Fibroblast of lung (primary cell): Measurements from ENCODE around the gene STIM1. TPM values are rescaled to one million over a fixed set of nuclear protein-coding genes. Genes with fewer than 3 reads are reported as not detected.

ENCODE experiments used
- DNase-seq, 2 donors: peaks; one replicate each; pipeline versions ENCODE4 v3.0.0 to v3.0.0-alpha.2; 2010; ENCODE audit warnings: low read depth in 2 of 2
- H2AFZ ChIP-seq: 2 replicates; pipeline ENCODE4 v1.5.1; 2012; ENCODE audit warnings: low read length, control low read depth, inconsistent platforms
- H3K27ac ChIP-seq: 2 replicates; pipeline ENCODE4 v1.5.1; 2011; ENCODE audit warnings: low read length, control low read depth; ENCODE audit not compliant: insufficient read depth
- H3K27me3 ChIP-seq: 2 replicates; pipeline ENCODE4 v1.5.1; 2011; ENCODE audit warnings: mild to moderate bottlenecking, low read length; ENCODE audit not compliant: control insufficient read depth, insufficient read depth
- H3K36me3 ChIP-seq: 2 replicates; pipeline ENCODE4 v1.5.1; 2011; ENCODE audit warnings: low read length; ENCODE audit not compliant: control insufficient read depth, insufficient read depth
- H3K4me1 ChIP-seq: 2 replicates; pipeline ENCODE4 v1.5.1; 2011; ENCODE audit warnings: low read length; ENCODE audit not compliant: control insufficient read depth, insufficient read depth; ENCODE audit errors: extremely low read depth
- H3K4me2 ChIP-seq: 2 replicates; pipeline ENCODE4 v1.5.1; 2011; ENCODE audit warnings: low read length, control low read depth; ENCODE audit not compliant: insufficient read depth; ENCODE audit errors: extremely low read depth
- H3K4me3 ChIP-seq, 4 experiments: fragments of 200-600 bp in 1 of 4; sonication (generic) in 1 of 4; replicated peaks in 1 of 4; 2 replicates each; pipeline ENCODE4 v1.5.1; 2011 to 2016; ENCODE audit warnings: low read length in 4 of 4, low read depth in 3 of 4, mild to moderate bottlenecking in 3 of 4, control low read depth in 2 of 4, inconsistent platforms in 1 of 4, mixed read lengths in 1 of 4; ENCODE audit not compliant: insufficient read depth in 1 of 4; ENCODE audit errors: control extremely low read depth in 1 of 4
- H3K79me2 ChIP-seq: 2 replicates; pipeline ENCODE4 v1.5.1; 2012; ENCODE audit warnings: mild to moderate bottlenecking, low read length, inconsistent platforms; ENCODE audit not compliant: control insufficient read depth, insufficient read depth
- H3K9ac ChIP-seq: 2 replicates; pipeline ENCODE4 v1.5.1; 2011; ENCODE audit warnings: mild to moderate bottlenecking, low read length, control low read depth; ENCODE audit not compliant: insufficient read depth
- H3K9me3 ChIP-seq: 2 replicates; pipeline ENCODE4 v1.5.1; 2012; ENCODE audit warnings: low read depth, low read length; ENCODE audit not compliant: control insufficient read depth, insufficient read depth
- H4K20me1 ChIP-seq: 2 replicates; pipeline ENCODE4 v1.5.1; 2011; ENCODE audit warnings: low read length; ENCODE audit not compliant: control insufficient read depth, insufficient read depth; ENCODE audit errors: extremely low read depth
- EZH2 ChIP-seq: IDR thresholded peaks from 2 replicates; pipeline ENCODE4 v1.5.1; 2012; ENCODE audit warnings: low read length, control low read depth, mild to moderate bottlenecking; ENCODE audit errors: missing control alignments
- polyA minus RNA-seq: library from RNA; depleted of rRNA, polyadenylated mRNA; stranded (reverse); fragments of >200 nt; gene quantifications from 2 replicates; pipeline ENCODE4 v1.2.3, GENCODE V29; 2011; ENCODE audit warnings: low replicate concordance
- polyA plus RNA-seq, 2 donors: library from polyadenylated mRNA; depleted of rRNA in 1 of 2; stranded (reverse) in 1 of 2; unstranded in 1 of 2; fragments of >200 nt; gene quantifications; 2 replicates each; pipeline ENCODE4 v1.2.1, GENCODE V29; 2011 to 2012; ENCODE audit warnings: missing spikeins in 1 of 2
- total RNA-seq: library from RNA; depleted of rRNA; stranded (reverse); fragments of >200 nt; gene quantifications from 2 replicates; pipeline ENCODE4 v1.2.1, GENCODE V29; 2014
- TF ChIP-seq, protein P1 (sequence below), 2 donors: IDR thresholded peaks in 1 of 2; conservative IDR thresholded peaks in 1 of 2; 1 replicate in 1 of 2; 2 replicates in 1 of 2; pipeline ENCODE4 v1.5.1; 2011 to 2012; ENCODE audit warnings: low read length in 2 of 2, control low read depth in 1 of 2, inconsistent platforms in 1 of 2, low read depth in 1 of 2, mild to moderate bottlenecking in 1 of 2

The STIM1 gene
- total RNA-seq (25.7 and 44.6 TPM in 2 replicates), polyA plus RNA-seq (24.6 and 38.1 TPM in 2 replicates), polyA minus RNA-seq (80.0 and 104 TPM in 2 replicates)
- 23.6 and 31.6 TPM in 2 replicates for polyA plus RNA-seq (2012)

GRCh38 chr11:3854977-3855807 is at the start of gene STIM1:
STIM1 (plus strand) TSS chr11:3855664; CDS start chr11:3856271, 607 bp downstream.
- peak within 1 kb of the TSS; percentile 78 for H3K27ac ChIP-seq
- peak within 1 kb of the TSS; percentile 76 to 88 (median 85) for H3K4me3 ChIP-seq
- no peaks in the 10 kb centered on the region for H3K36me3 ChIP-seq
- H3K9ac ChIP-seq: peak within 1 kb of the TSS; percentile 86
- H3K79me2 ChIP-seq: peaks cover 7% of the 10 kb centered on the region
- no peaks in the 10 kb centered on the region for H4K20me1 ChIP-seq
- H2AFZ ChIP-seq: peak within 1 kb of the TSS; percentile 93
- no peaks in the 10 kb centered on the region for H3K27me3 ChIP-seq
- TF ChIP-seq, protein P1, sequence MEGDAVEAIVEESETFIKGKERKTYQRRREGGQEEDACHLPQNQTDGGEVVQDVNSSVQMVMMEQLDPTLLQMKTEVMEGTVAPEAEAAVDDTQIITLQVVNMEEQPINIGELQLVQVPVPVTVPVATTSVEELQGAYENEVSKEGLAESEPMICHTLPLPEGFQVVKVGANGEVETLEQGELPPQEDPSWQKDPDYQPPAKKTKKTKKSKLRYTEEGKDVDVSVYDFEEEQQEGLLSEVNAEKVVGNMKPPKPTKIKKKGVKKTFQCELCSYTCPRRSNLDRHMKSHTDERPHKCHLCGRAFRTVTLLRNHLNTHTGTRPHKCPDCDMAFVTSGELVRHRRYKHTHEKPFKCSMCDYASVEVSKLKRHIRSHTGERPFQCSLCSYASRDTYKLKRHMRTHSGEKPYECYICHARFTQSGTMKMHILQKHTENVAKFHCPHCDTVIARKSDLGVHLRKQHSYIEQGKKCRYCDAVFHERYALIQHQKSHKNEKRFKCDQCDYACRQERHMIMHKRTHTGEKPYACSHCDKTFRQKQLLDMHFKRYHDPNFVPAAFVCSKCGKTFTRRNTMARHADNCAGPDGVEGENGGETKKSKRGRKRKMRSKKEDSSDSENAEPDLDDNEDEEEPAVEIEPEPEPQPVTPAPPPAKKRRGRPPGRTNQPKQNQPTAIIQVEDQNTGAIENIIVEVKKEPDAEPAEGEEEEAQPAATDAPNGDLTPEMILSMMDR (conservative IDR thresholded peaks at IDR 0.05 in 1 of 2, IDR thresholded peaks at IDR 0.05 in 1 of 2; ENCODE audit: low read depth in 1 of 2, low read length in 2 of 2): peak; percentile 77 to 82
- no peak for TF ChIP-seq EZH2
- peak within 1 kb of the TSS; percentile 90 for H3K4me2 ChIP-seq
- H3K4me1 ChIP-seq: peaks cover 3% of the 10 kb centered on the region
- peak; percentile 85 to 92 for DNase-seq
- H3K9me3 ChIP-seq: no peaks in the 10 kb centered on the region

DNA sequence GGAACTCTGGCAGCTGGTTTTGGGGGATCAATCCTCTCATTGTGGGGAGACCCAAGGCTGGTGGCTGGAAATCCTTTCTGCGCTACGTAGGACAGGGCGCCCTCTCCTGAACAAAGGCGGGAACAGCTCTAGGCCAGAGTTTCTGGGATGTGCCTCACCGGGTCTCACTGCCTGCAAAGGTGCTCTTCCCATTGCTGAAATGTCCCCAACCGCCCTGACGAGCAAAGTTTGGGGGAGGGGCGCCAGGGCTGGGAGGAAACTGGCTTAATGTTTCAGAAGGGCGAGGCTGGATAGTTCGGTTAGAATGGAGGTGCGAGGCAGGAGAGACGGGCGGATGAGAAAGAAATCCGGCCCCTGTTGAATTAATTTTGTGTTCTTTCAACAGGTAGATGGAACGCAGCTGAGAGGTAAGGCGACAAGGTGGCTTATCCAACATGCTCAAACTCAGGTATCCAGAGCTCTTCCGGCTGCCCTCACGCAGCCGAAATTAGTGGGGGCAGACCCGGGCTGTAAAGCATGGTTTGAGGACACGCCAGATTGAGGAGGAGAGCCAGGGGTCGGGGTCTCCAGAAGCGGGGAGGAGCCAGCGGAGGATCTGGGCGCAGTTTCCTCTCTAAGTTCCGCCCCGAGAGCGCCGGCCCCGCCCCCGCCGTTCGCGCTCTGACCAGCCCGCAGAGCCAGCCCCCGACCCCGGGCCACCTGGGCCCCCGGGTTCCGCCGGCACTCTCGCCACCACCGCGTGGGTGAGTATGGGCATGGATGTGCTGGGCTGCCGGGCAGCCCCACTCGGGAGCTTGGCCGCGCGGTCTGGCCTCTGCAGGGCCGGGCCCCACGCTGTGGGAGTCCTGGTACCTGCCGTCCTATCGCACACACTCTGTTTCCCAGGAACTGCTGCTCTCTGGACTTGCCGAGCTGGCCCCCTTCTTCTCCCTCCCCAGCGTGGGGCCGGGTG is 47.3 kb upstream of the STIM1 start, which contains the start of gene PGAP2:
Gene PGAP2, plus strand, starts transcription at position 652 of the 952 bp plus-strand sequence. CDS start 2,700 bp downstream, outside the sequence.
- no peaks in the 10 kb centered on the region for H4K20me1 ChIP-seq
- H3K9me3 ChIP-seq: no peaks in the 10 kb centered on the region
- peak; percentile 23 to 43 for DNase-seq
- H3K27ac ChIP-seq: peak within 1 kb of the TSS; percentile 26
- H2AFZ ChIP-seq: peak within 1 kb of the TSS; percentile 88
- peak within 1 kb of the TSS; percentile 47 to 90 (median 77) for H3K4me3 ChIP-seq
- H3K4me2 ChIP-seq: peak within 1 kb of the TSS; percentile 60
- H3K4me1 ChIP-seq: no peaks in the 10 kb centered on the region
- TF ChIP-seq, protein P1 (conservative IDR thresholded peaks at IDR 0.05 in 1 of 2, IDR thresholded peaks at IDR 0.05 in 1 of 2; ENCODE audit: low read depth in 1 of 2, low read length in 2 of 2): peak; percentile 72 to 86
- no peak for TF ChIP-seq EZH2
- no peaks in the 10 kb centered on the region for H3K27me3 ChIP-seq
- H3K36me3 ChIP-seq: no peaks in the 10 kb centered on the region
- H3K9ac ChIP-seq: peak within 1 kb of the TSS; percentile 64
- no peaks in the 10 kb centered on the region for H3K79me2 ChIP-seq
